Osteoblast (primary cell): ENCODE measurements around the gene IFNAR1. TPM values are rescaled to one million over a fixed set of nuclear protein-coding genes. Genes with fewer than 3 reads are reported as not detected.

Source experiments
- DNase-seq: peaks from one replicate; pipeline ENCODE4 v3.0.0; 2011; ENCODE audit warnings: low spot score, mixed read lengths; ENCODE audit not compliant: insufficient read length; ENCODE audit errors: missing footprints
- H2AFZ ChIP-seq: 2 replicates; pipeline ENCODE4 v1.6.0; 2011; ENCODE audit warnings: mild to moderate bottlenecking, low read length
- H3K27ac ChIP-seq: 2 replicates; pipeline ENCODE4 v1.5.1; 2011; ENCODE audit warnings: mild to moderate bottlenecking, low read depth, low read length, moderate library complexity
- H3K27me3 ChIP-seq: 2 replicates; pipeline ENCODE4 v1.6.0; 2012; ENCODE audit warnings: mild to moderate bottlenecking, control low read depth, inconsistent platforms, low read length, moderate library complexity; ENCODE audit not compliant: insufficient read depth
- H3K36me3 ChIP-seq: 2 replicates; pipeline ENCODE4 v1.5.1; 2011; ENCODE audit warnings: mild to moderate bottlenecking, low read length, control low read depth, moderate library complexity; ENCODE audit not compliant: insufficient read depth
- H3K4me1 ChIP-seq: 2 replicates; pipeline ENCODE4 v1.5.1; 2011; ENCODE audit warnings: mild to moderate bottlenecking, low read length, control low read depth, moderate library complexity; ENCODE audit not compliant: insufficient read depth
- H3K4me2 ChIP-seq: 2 replicates; pipeline ENCODE4 v1.6.0; 2011; ENCODE audit warnings: mild to moderate bottlenecking, low read length; ENCODE audit not compliant: insufficient read depth
- H3K4me3 ChIP-seq: fragments of 200-600 bp; sonication (generic); 3 replicates; pipeline ENCODE4 v1.5.1; 2012; ENCODE audit warnings: mild to moderate bottlenecking, low read length, inconsistent platforms; ENCODE audit not compliant: insufficient read depth
- H3K79me2 ChIP-seq: 2 replicates; pipeline ENCODE4 v1.6.0; 2012; ENCODE audit warnings: mild to moderate bottlenecking, low read length, control low read depth, inconsistent platforms; ENCODE audit not compliant: insufficient read depth
- H3K9me3 ChIP-seq: 2 replicates; pipeline ENCODE4 v1.5.1; 2011; ENCODE audit warnings: low read depth, low read length, control low read depth
- H4K20me1 ChIP-seq: 2 replicates; pipeline ENCODE4 v1.6.0; 2012; ENCODE audit warnings: mild to moderate bottlenecking, low read length, control low read depth; ENCODE audit not compliant: insufficient read depth
- total RNA-seq: library from RNA; depleted of rRNA; stranded (reverse); fragments of >200 nt; gene quantifications from 2 replicates; pipeline ENCODE4 v1.2.3, GENCODE V29; 2012
- TF ChIP-seq, protein P1 (sequence below): IDR thresholded peaks from 2 replicates; pipeline ENCODE4 v1.5.1; 2011; ENCODE audit warnings: mild to moderate bottlenecking, low read depth, low read length, moderate library complexity; ENCODE audit errors: extremely low read depth

IFNAR1 gene
- total RNA-seq, 1 donor, result 26.1 TPM

DNA sequence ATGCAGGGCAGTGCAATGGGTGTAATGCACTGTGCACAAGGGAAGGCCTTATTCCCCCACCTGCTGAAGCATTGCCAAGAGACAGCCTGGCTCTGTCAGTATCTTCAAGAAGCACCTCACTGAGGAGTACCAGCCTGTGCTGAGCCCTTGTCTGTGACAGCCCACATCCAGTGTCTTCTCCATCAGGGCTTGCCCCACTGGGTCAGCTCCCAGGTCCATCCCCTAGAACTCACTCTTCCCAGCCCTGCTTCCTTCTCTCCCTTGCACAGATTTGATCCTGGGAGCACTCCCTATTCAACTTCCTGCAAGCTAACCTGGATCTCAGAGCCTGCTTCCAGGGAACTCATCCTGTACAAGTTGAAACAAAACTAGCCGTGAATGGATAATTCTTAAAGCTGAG, 44.8 kb downstream of the IFNAR1 start:
- Histone ChIP-seq H4K20me1 (no peaks in the 10 kb centered on the region), H3K4me1 (peaks cover 14% of the 10 kb centered on the region), H3K27ac (no peak overlapping the region), H3K27me3 (no peaks in the 10 kb centered on the region), H3K4me2 (no peak overlapping the region), H3K9me3 (peaks cover 12% of the 10 kb centered on the region), H3K79me2 (no peaks in the 10 kb centered on the region), H3K4me3 (no peak overlapping the region), H3K36me3 (no peaks in the 10 kb centered on the region), H2AFZ (no peak overlapping the region)
- no peak for DNase-seq
- TF ChIP-seq, protein P1, sequence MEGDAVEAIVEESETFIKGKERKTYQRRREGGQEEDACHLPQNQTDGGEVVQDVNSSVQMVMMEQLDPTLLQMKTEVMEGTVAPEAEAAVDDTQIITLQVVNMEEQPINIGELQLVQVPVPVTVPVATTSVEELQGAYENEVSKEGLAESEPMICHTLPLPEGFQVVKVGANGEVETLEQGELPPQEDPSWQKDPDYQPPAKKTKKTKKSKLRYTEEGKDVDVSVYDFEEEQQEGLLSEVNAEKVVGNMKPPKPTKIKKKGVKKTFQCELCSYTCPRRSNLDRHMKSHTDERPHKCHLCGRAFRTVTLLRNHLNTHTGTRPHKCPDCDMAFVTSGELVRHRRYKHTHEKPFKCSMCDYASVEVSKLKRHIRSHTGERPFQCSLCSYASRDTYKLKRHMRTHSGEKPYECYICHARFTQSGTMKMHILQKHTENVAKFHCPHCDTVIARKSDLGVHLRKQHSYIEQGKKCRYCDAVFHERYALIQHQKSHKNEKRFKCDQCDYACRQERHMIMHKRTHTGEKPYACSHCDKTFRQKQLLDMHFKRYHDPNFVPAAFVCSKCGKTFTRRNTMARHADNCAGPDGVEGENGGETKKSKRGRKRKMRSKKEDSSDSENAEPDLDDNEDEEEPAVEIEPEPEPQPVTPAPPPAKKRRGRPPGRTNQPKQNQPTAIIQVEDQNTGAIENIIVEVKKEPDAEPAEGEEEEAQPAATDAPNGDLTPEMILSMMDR, result no peak

DNA sequence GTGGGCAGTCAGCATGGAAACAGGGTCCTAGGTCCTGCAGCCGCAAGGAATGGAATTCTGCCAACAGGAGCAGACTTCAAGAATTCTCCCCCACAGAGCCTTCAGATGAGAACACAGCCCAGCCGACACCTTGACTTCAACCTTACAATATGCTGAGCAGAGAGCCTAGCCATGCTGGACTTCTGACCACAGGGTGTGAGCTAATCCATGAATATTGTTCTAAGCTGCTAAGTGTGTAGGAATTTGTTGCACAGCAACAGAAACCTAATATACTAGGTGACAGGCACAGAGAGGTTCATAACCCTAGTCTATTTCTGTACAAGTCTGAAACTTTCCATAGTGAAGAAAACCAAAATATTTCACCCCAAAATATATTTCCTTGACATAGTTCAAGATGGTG, 45.5 kb downstream of the IFNAR1 start:
- H3K79me2 ChIP-seq, result no peaks in the 10 kb centered on the region
- TF ChIP-seq, protein P1, result no peak
- H3K4me2 ChIP-seq, result no peak overlapping the region
- no peaks in the 10 kb centered on the region for H4K20me1 ChIP-seq
- DNase-seq, result no peak
- no peak overlapping the region for H3K4me3 ChIP-seq
- H3K27me3 ChIP-seq, result no peaks in the 10 kb centered on the region
- peaks cover 17% of the 10 kb centered on the region for H3K4me1 ChIP-seq
- no peak overlapping the region for H3K27ac ChIP-seq
- peaks cover 12% of the 10 kb centered on the region for H3K9me3 ChIP-seq
- no peaks in the 10 kb centered on the region for H3K36me3 ChIP-seq
- no peak overlapping the region for H2AFZ ChIP-seq

DNA sequence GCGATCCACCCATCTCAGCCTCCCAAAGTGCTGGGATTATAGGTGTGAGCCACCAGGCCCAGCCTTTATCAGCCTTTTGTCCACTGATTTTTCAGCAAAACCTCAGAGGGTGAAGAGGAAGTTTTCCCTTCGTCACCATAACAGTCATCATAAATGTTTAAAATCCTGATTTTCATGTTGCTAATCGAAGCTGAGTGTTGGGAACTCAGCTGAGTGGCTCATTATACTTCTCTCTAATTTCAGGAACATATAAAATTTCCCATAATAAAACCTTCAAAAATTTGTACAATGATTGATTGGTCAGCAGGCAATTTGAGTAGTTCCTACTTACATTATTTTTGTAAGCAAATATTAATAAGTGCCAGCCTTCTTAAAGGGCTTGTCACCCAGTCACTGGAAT, 46.6 kb downstream of the IFNAR1 start:
- no peak overlapping the region for H3K27ac ChIP-seq
- H3K27me3 ChIP-seq, result no peaks in the 10 kb centered on the region
- H2AFZ ChIP-seq, result no peak overlapping the region
- peaks cover 17% of the 10 kb centered on the region for H3K4me1 ChIP-seq
- TF ChIP-seq, protein P1, result no peak
- no peaks in the 10 kb centered on the region for H3K79me2 ChIP-seq
- no peaks in the 10 kb centered on the region for H3K36me3 ChIP-seq
- no peaks in the 10 kb centered on the region for H4K20me1 ChIP-seq
- no peak for DNase-seq
- no peak overlapping the region for H3K4me3 ChIP-seq
- no peak overlapping the region for H3K4me2 ChIP-seq
- H3K9me3 ChIP-seq, result peaks cover 12% of the 10 kb centered on the region

DNA sequence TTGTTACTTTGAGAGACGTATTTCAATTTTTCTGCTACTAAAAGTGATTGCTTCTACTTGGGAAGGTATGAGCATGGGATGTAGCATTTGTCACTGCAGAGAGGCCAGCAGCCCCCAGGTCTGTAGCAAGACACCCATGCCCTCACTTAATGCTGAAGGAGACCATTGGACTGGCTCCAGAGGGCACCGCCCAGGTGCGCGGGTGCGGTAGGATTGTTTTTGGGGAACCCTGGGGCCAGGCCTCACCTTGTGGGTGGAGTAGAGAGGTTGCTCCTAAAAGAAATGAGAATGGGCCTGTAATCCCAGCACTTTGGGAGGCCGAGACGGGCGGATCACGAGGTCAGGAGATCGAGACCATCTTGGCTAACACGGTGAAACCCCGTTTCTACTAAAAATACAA, 47.8 kb downstream of the IFNAR1 start:
- Histone ChIP-seq H3K4me1 (peaks cover 17% of the 10 kb centered on the region), H3K36me3 (no peaks in the 10 kb centered on the region), H3K4me3 (no peak overlapping the region), H3K27me3 (no peaks in the 10 kb centered on the region), H3K79me2 (no peaks in the 10 kb centered on the region), H4K20me1 (no peaks in the 10 kb centered on the region), H3K4me2 (no peak overlapping the region), H3K27ac (no peak overlapping the region), H2AFZ (no peak overlapping the region), H3K9me3 (peaks cover 6% of the 10 kb centered on the region)
- no peak for DNase-seq
- TF ChIP-seq, protein P1, result no peak
